Esophagus mucosa (tissue), 1 donor: Measurements from ENCODE around the gene MAP7D2. TPM values are rescaled to one million over a fixed set of nuclear protein-coding genes. Genes with fewer than 3 reads are reported as not detected.

Experiments
- ATAC-seq: fragments of 200-7000 bp; cut with Tn5 transposase; one replicate; pipeline ENCODE4 v1.9.1; 2020
- total RNA-seq: library from RNA; stranded (reverse); gene quantifications from one replicate; pipeline ENCODE4 v1.2.4, GENCODE V29; 2023
- donor health status: DM: yes; HTN: yes; CAD: no.

MAP7D2 gene
- total RNA-seq, 1 donor from 2014 or later = 0.56 TPM

- no peak for ATAC-seq
Observed at GRCh38 chrX:20112022-20112774, 4.5 kb downstream of the MAP7D2 start.

- ATAC-seq = no peak
Observed at GRCh38 chrX:20111271-20111670, 5.4 kb downstream of the MAP7D2 start.

- no peak for ATAC-seq
Observed at GRCh38 chrX:20101934-20102581, 14.6 kb downstream of the MAP7D2 start.

GRCh38 chrX:20091499-20091898, 25.2 kb downstream of the MAP7D2 start:
- ATAC-seq = no peak

- no peak for ATAC-seq
Observed at GRCh38 chrX:20089845-20090244, 26.9 kb downstream of the MAP7D2 start.

- no peak for ATAC-seq
Observed at GRCh38 chrX:20080277-20080676, 36.4 kb downstream of the MAP7D2 start.

- ATAC-seq = no peak
Observed at GRCh38 chrX:20071511-20072079, 45.1 kb downstream of the MAP7D2 start.

GRCh38 chrX:20067709-20068561, 48.8 kb downstream of the MAP7D2 start:
- ATAC-seq = peak; percentile 96

- ATAC-seq = peak; percentile 71
Observed at GRCh38 chrX:20066968-20067708, 49.6 kb downstream of the MAP7D2 start.

GRCh38 chrX:20063716-20064351, 52.9 kb downstream of the MAP7D2 start:
- no peak for ATAC-seq

- ATAC-seq = no peak
Observed at GRCh38 chrX:20063153-20063552, 53.6 kb downstream of the MAP7D2 start.

- no peak for ATAC-seq
Observed at GRCh38 chrX:20061855-20062254, 54.9 kb downstream of the MAP7D2 start.

- ATAC-seq = no peak
Observed at GRCh38 chrX:20060961-20061748, 55.6 kb downstream of the MAP7D2 start.

- ATAC-seq = no peak
Observed at GRCh38 chrX:20059467-20060128, 57.1 kb downstream of the MAP7D2 start.

GRCh38 chrX:20057479-20057878, 59.2 kb downstream of the MAP7D2 start:
- ATAC-seq = no peak

GRCh38 chrX:20056704-20057103, 60.0 kb downstream of the MAP7D2 start:
- peak; percentile 75 for ATAC-seq

GRCh38 chrX:20053537-20053936, 63.2 kb downstream of the MAP7D2 start:
- no peak for ATAC-seq

GRCh38 chrX:20046864-20047263, 69.8 kb downstream of the MAP7D2 start:
- peak; percentile 62 for ATAC-seq

GRCh38 chrX:20046223-20046622, 70.5 kb downstream of the MAP7D2 start:
- ATAC-seq = no peak

- ATAC-seq = no peak
Observed at GRCh38 chrX:20042221-20042620, 74.5 kb downstream of the MAP7D2 start.
